ENCODE measurements around the gene SLC5A9.

SLC5A9 gene

DNA sequence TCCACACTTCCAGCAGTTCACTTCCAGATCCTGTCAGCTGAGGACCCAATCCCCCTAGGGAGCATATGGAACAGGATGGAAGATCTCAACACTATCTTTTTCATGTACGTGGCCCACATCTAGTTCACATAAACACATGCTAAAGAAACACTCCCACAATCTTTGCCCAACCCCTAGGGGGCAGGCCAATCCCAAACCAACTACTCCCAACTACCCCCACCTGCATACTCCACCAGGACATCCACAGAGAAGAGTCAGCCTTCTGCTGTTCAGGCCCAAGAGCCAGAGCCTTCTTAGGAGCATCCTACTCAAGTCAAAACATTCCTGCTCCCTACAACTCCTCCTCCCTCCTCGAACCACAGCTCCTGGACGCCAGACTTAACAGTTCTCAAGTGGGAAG, 5.6 kb upstream of the SLC5A9 start:
- TF ChIP-seq, protein P1, sequence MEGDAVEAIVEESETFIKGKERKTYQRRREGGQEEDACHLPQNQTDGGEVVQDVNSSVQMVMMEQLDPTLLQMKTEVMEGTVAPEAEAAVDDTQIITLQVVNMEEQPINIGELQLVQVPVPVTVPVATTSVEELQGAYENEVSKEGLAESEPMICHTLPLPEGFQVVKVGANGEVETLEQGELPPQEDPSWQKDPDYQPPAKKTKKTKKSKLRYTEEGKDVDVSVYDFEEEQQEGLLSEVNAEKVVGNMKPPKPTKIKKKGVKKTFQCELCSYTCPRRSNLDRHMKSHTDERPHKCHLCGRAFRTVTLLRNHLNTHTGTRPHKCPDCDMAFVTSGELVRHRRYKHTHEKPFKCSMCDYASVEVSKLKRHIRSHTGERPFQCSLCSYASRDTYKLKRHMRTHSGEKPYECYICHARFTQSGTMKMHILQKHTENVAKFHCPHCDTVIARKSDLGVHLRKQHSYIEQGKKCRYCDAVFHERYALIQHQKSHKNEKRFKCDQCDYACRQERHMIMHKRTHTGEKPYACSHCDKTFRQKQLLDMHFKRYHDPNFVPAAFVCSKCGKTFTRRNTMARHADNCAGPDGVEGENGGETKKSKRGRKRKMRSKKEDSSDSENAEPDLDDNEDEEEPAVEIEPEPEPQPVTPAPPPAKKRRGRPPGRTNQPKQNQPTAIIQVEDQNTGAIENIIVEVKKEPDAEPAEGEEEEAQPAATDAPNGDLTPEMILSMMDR (IDR thresholded peaks at IDR 0.05; ENCODE audit: control insufficient read depth, extremely low read depth, insufficient read depth) = no peak
- DNase-seq (ENCODE audit: low read depth) = no peak
- no peak overlapping the region for H3K4me3 ChIP-seq (ENCODE audit: low read depth, low read length)

DNA sequence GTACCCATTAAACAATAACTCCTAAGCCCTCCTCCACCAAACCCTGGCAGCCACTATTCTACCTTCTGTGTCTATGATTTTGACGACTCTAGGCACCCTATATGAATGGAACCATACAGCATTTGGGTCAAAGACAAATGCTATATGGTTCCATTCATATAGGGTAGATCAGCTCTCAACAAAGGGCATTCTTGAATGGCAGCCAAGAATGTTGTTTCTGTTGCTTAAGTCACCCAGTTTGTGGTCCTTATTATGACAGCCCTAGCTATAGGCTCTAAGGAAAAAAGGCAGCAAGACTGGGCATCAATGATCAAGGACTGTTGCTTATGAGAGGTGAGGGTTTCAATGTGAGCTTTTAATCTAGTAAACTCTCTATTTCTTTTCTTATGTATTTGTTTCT, 4.7 kb upstream of the SLC5A9 start:
- TF ChIP-seq, protein P1 (IDR thresholded peaks at IDR 0.05; ENCODE audit: control insufficient read depth, extremely low read depth, insufficient read depth) = no peak
- H3K4me3 ChIP-seq (ENCODE audit: low read depth, low read length) = no peak overlapping the region
- no peak for DNase-seq (ENCODE audit: low read depth)

DNA sequence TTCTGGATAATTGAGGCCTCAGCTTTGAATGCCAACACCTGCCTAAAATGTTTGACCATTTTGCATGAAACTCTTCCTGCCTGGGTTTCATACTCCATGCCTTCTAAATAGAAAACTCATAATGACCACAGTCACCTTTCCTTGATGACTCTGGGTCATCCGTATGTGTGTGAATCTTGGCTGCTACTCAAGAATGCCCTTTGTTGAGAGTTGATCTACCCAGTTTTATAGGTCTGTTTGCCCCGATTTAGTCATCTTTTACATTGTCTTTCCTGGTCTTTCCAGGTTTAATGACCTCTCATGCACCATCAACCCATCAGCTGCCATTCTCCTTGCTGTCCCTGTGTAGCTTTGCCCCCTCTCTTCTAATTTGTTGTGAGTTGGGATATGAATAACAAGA, 2.7 kb upstream of the SLC5A9 start:
- H3K4me3 ChIP-seq (ENCODE audit: low read depth, low read length) = no peak overlapping the region
- TF ChIP-seq, protein P1 (IDR thresholded peaks at IDR 0.05; ENCODE audit: control insufficient read depth, extremely low read depth, insufficient read depth) = no peak
- DNase-seq (ENCODE audit: low read depth) = no peak

DNA sequence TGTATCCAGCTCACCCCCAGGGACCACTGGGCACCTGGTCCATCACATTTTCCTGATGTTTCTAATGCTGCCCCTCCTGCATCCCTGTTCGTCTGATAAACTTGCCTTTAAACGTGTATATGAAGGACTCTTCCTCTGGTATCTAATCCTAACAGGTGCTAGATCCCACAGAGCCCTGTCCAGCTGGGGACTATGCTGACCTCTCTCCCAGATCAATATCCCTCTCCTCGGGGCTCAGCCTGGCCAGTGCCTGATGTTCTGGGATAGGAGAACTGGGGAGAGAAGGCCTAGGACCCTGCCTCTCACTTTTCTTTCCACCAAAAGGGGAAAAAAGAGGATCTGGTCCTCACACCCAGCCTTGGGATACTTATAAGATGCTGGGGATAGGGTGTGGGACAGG, 1.4 kb upstream of the SLC5A9 start:
- DNase-seq (ENCODE audit: low read depth) = no peak
- no peak overlapping the region for H3K4me3 ChIP-seq (ENCODE audit: low read depth, low read length)
- TF ChIP-seq, protein P1 (IDR thresholded peaks at IDR 0.05; ENCODE audit: control insufficient read depth, extremely low read depth, insufficient read depth) = no peak

DNA sequence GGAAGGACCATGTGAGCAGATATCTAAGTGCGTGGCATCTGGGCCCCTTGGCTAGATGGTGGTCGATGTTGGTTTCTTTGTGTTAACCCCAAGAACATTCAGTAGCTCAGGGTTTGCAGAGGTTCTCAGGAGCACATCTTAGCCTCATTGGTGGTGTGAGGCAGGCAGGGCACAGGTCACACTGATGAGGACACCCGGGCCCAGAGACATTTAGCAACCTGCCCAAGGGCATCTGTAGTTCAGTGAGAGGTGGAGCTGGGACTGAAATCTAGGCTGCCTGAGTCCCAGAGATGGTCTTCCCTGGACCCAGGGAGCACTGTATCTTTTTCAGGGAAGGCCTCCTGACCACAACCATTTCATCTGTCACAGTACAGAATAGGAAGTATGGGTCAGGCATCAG, 859 bp upstream of the SLC5A9 start:
- no peak for DNase-seq (ENCODE audit: low read depth)

DNA sequence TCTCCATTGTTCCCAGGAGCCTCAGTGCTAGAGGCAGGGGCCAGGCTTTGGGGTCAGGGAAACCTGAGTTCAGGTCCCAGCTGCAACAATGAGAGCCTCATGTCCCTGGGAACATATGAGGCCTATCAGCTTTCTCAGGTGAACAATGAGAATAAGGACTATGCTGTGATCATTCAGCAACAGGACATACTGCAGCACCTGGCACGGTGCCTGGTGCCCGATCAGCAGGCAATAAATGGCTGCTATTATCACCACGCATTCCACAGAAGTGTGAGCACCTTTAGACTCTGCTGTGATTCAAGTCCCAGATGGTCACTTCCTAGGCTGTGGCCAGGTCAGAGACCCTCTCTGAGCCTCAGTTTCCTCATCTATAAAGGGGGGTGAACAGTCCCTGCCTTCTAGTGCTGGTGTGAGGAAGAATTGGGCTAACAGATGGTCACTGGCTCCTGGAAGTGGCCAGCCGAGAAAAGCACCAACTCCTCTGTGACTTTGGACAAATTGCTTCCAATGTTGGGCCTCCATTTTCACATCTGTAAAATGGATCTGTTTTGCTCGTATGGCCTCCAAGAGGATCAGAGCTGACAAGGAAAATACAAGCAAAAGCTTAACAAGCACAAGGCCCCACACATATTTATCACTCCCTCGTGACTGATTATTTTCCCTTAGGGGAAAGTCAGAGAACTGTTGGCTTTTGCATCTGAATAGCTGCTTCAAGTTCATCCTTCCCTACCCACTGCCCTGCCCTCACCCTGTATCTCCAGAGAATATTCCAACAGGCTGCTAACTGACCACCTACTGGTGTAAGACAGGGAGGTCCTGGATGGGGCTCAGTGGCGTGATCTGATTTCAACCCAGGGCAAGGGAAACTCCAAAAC, 1.1 kb downstream of the SLC5A9 start:
- DNase-seq (ENCODE audit: low read depth) = no peak
- TF ChIP-seq, protein P1 (IDR thresholded peaks at IDR 0.05; ENCODE audit: control insufficient read depth, extremely low read depth, insufficient read depth) = no peak

More for the DNA sequence above, 859 bp upstream of the SLC5A9 start:
- no peak overlapping the region for H3K4me3 ChIP-seq (ENCODE audit: low read depth, low read length)
- TF ChIP-seq, protein P1 (IDR thresholded peaks at IDR 0.05; ENCODE audit: control insufficient read depth, extremely low read depth, insufficient read depth) = no peak

DNA sequence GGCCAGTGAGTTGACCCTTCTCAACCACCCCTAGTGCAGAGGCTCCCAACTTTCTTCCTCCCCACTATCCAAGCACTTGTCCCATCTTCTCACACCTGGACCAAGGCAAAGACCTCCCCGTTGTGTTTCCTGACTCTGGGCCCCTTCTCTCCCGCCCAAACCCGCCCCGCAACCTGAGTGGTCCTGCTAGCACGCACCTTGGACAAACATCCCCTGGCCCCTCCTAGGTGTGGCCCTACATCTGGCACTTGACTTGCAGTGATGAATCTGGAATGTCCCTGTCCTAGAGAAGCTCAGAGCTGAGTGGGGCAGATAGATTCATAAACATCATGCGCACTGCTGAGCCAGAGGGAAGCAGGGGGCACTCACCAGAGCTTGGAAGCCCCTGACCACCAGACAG, 2.3 kb downstream of the SLC5A9 start:
- H3K4me3 ChIP-seq (ENCODE audit: low read depth, low read length) = no peak overlapping the region
- no peak for DNase-seq (ENCODE audit: low read depth)
- TF ChIP-seq, protein P1 (IDR thresholded peaks at IDR 0.05; ENCODE audit: control insufficient read depth, extremely low read depth, insufficient read depth) = no peak

More for the DNA sequence above, 1.1 kb downstream of the SLC5A9 start:
- H3K4me3 ChIP-seq (ENCODE audit: low read depth, low read length) = no peak overlapping the region
